CD4-positive, alpha-beta T cell treated with Interleukin-6 at 100 ng/mL for 8 hours (primary cell): ENCODE results near the gene CFAP157.

Experiments used
- DNase-seq: peaks from one replicate; pipeline ENCODE4 v3.0.0-alpha.2; 2020; ENCODE audit warnings: mixed read lengths, low spot score

CFAP157 gene

GRCh38 chr9:127706836-127707241, at the start of gene CFAP157:
TSS of gene CFAP157 (plus strand) at chr9:127706988. CDS start at chr9:127707032, 44 bp downstream.
- DNase-seq: no peak

GRCh38 chr9:127658428-127658827, 48.4 kb upstream of the CFAP157 start:
- no peak for DNase-seq

GRCh38 chr9:127660886-127661741, 45.7 kb upstream of the CFAP157 start:
- DNase-seq: no peak

- no peak for DNase-seq
Measured at GRCh38 chr9:127662617-127663016, 44.2 kb upstream of the CFAP157 start.

- DNase-seq: no peak
Measured at GRCh38 chr9:127664324-127664677, 42.5 kb upstream of the CFAP157 start.

- DNase-seq: no peak
Measured at GRCh38 chr9:127664678-127665507, 41.9 kb upstream of the CFAP157 start.

GRCh38 chr9:127667127-127667844, 39.5 kb upstream of the CFAP157 start:
- DNase-seq: no peak

GRCh38 chr9:127667906-127668305, 38.9 kb upstream of the CFAP157 start:
- DNase-seq: no peak

- no peak for DNase-seq
Measured at GRCh38 chr9:127673234-127673633, 33.6 kb upstream of the CFAP157 start.

GRCh38 chr9:127676638-127677037, 30.1 kb upstream of the CFAP157 start:
- DNase-seq: no peak

- no peak for DNase-seq
Measured at GRCh38 chr9:127679506-127679905, 27.3 kb upstream of the CFAP157 start.

GRCh38 chr9:127680226-127680625, 26.6 kb upstream of the CFAP157 start:
- DNase-seq: no peak

GRCh38 chr9:127680846-127681245, 25.9 kb upstream of the CFAP157 start:
- no peak for DNase-seq

- DNase-seq: no peak
Measured at GRCh38 chr9:127682351-127683136, 24.2 kb upstream of the CFAP157 start.

GRCh38 chr9:127683723-127684122, 23.1 kb upstream of the CFAP157 start:
- no peak for DNase-seq

GRCh38 chr9:127684576-127684975, 22.2 kb upstream of the CFAP157 start:
- DNase-seq: no peak

GRCh38 chr9:127686461-127687393, 20.1 kb upstream of the CFAP157 start:
- no peak for DNase-seq

- DNase-seq: no peak
Measured at GRCh38 chr9:127689329-127690000, 17.3 kb upstream of the CFAP157 start.

GRCh38 chr9:127690735-127691134, 16.1 kb upstream of the CFAP157 start:
- no peak for DNase-seq

GRCh38 chr9:127692071-127692470, 14.7 kb upstream of the CFAP157 start:
- no peak for DNase-seq
